Breast epithelium (tissue), 4 donors: ENCODE data around the gene CACNA2D3. TPM values are rescaled to one million over a fixed set of nuclear protein-coding genes. Genes with fewer than 3 reads are reported as not detected.

Experiments
- DNase-seq, 2 donors: peaks; one replicate each; pipeline ENCODE4 v3.0.0-alpha.2; 2019; ENCODE audit warnings: low spot score in 2 of 2
- H3K27ac ChIP-seq, 2 donors: fragments of 200-600 bp; sonication (generic) in 1 of 2; one replicate each; pipeline ENCODE4 v1.5.1; 2016 to 2019; ENCODE audit warnings: mild to moderate bottlenecking in 1 of 2
- H3K27me3 ChIP-seq, 2 donors: fragments of 200-600 bp; sonication (generic) in 1 of 2; one replicate each; pipeline versions ENCODE4 v1.5.1 to v1.6.0; 2017 to 2019; ENCODE audit warnings: control low read depth in 1 of 2, mild to moderate bottlenecking in 1 of 2
- H3K36me3 ChIP-seq: fragments of 200-600 bp; one replicate; pipeline ENCODE4 v1.5.1; 2019
- H3K4me1 ChIP-seq, 2 donors: fragments of 200-600 bp; sonication (generic); one replicate each; pipeline ENCODE4 v1.5.1; 2016 to 2019; ENCODE audit warnings: control low read depth in 1 of 2
- H3K4me3 ChIP-seq, 3 donors: fragments of 200-600 bp; sonication (generic); 1 replicate in 2 of 3; 2 replicates in 1 of 3; pipeline ENCODE4 v1.5.1; 2016 to 2019; ENCODE audit warnings: mild to moderate bottlenecking in 3 of 3, moderate library complexity in 2 of 3
- H3K9me3 ChIP-seq, 2 donors: fragments of 200-600 bp; sonication (generic) in 1 of 2; one replicate each; pipeline ENCODE4 v1.5.1; 2016 to 2019; ENCODE audit warnings: control low read depth in 1 of 2
- POLR2A ChIP-seq: fragments of 450-650 bp; IDR thresholded peaks from one replicate; pipeline ENCODE4 v1.6.1; 2016; ENCODE audit warnings: antibody characterized with exemption, mild to moderate bottlenecking, moderate library complexity
- POLR2AphosphoS5 ChIP-seq, 3 donors: sonication (generic); formaldehyde crosslinking; IDR thresholded peaks; one replicate each; pipeline ENCODE4 v1.6.1; 2017; ENCODE audit warnings: antibody characterized with exemption in 3 of 3
- intact Hi-C: fragments of 100-400 bp; cut with DNase I; formaldehyde crosslinking; loops from one replicate; pipeline ENCODE4 v1.15.1; 2023; ENCODE audit warnings: low total_unique reads
- total RNA-seq, 3 donors: library from RNA; depleted of rRNA; stranded (reverse); fragments of >200 nt; gene quantifications; one replicate each; pipeline ENCODE4 v1.1.0, GENCODE V29; 2016
- TF ChIP-seq, protein P1 (sequence below), 3 donors: fragments of 450-650 bp; IDR thresholded peaks; one replicate each; pipeline ENCODE4 v1.5.1; 2016 to 2017; ENCODE audit warnings: antibody characterized with exemption in 3 of 3, mild to moderate bottlenecking in 3 of 3, moderate library complexity in 3 of 3

CACNA2D3 gene
- total RNA-seq, 3 donors from 2014 or later = 0.59 to 3.4 (median 2.3) TPM

DNA sequence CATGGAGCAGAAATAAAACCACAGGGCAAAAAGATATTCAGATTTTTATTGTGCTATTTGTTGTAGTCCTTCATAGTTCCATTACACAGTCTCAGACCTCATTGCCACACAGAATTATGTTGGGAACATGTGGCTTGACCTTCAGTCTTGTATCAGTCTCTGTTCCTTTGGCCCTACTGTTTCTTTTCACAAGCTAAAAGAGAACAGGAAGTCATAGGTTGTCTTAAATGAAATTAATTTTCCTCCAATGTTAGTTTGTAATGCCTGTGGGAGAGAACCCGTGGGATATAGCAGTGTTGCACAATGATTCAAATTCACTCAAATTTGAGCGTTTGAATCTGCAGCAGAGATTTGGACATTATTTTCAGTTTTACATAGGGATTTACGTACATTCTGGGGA, 445.6 kb downstream of the CACNA2D3 start:
- intact Hi-C loops = no loop called here
- Histone ChIP-seq H3K36me3 (no peaks in the 10 kb centered on the region), H3K4me3 (no peak overlapping the region), H3K4me1 (no peaks in the 10 kb centered on the region), H3K27me3 (no peaks in the 10 kb centered on the region), H3K27ac (no peak overlapping the region), H3K9me3 (no peaks in the 10 kb centered on the region)
- no peak for DNase-seq
- TF ChIP-seq POLR2AphosphoS5 (IDR thresholded peaks at IDR 0.05) = no peak
- TF ChIP-seq POLR2A = no peak
- TF ChIP-seq, protein P1, sequence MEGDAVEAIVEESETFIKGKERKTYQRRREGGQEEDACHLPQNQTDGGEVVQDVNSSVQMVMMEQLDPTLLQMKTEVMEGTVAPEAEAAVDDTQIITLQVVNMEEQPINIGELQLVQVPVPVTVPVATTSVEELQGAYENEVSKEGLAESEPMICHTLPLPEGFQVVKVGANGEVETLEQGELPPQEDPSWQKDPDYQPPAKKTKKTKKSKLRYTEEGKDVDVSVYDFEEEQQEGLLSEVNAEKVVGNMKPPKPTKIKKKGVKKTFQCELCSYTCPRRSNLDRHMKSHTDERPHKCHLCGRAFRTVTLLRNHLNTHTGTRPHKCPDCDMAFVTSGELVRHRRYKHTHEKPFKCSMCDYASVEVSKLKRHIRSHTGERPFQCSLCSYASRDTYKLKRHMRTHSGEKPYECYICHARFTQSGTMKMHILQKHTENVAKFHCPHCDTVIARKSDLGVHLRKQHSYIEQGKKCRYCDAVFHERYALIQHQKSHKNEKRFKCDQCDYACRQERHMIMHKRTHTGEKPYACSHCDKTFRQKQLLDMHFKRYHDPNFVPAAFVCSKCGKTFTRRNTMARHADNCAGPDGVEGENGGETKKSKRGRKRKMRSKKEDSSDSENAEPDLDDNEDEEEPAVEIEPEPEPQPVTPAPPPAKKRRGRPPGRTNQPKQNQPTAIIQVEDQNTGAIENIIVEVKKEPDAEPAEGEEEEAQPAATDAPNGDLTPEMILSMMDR (IDR thresholded peaks at IDR 0.05) = no peak

DNA sequence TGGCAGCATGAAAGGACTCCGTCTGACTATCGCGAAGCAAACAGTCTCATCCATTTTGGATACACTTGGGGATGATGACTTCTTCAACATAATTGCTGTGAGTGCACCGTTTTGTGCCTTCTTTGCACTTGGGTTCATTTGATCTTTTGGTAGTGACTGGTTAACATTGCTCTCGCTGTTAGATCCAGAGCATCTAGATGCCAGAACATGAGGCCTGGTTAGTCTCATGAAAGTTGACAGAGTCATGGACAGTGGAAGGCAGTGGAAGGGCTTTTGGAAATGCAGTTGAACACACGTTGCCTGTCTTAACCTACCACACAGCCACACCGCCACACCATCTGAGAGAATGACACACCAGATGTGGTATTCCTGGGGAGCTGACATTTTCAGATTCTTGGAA, 447.7 kb downstream of the CACNA2D3 start:
- Histone ChIP-seq H3K27ac (no peak overlapping the region), H3K4me1 (no peaks in the 10 kb centered on the region), H3K27me3 (no peaks in the 10 kb centered on the region), H3K9me3 (no peaks in the 10 kb centered on the region), H3K4me3 (no peak overlapping the region), H3K36me3 (no peaks in the 10 kb centered on the region)
- intact Hi-C loops = no loop called here
- DNase-seq = no peak
- TF ChIP-seq, protein P1 (IDR thresholded peaks at IDR 0.05) = no peak
- TF ChIP-seq POLR2AphosphoS5 (IDR thresholded peaks at IDR 0.05) (no peak), POLR2A (no peak)

DNA sequence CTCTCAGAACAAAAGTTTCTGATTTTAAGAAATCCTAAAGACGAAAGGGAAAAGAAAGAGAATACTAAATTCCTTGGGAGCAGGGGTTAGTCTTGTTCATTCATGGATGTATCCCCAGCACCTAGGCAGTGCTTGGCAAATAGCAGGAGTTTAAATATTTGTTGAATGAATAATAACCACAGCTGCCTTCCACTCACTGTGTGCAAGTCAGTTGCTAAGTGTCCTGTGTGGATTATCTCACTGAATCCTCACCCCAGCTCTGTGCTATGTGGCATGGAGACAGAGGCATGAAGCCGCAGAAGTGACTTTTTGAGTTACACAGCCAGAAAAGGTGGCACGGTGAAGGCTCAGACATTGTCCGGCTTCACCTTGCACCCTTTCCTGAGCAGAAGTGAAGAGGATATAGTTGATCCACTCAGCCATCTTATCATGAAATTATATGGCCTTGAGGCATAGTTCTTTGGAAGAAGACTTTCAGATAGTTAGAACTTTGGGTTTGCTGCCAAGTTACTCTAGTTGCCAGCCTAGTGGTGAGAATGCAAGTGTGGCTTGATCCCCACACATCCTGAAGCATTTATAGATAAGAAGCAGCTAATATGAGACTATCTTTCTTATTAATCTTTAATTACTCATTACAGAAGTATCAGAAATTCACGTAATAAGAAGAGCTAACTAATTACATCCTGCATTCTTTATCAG, 450.0 kb downstream of the CACNA2D3 start:
- no peaks in the 10 kb centered on the region for H3K36me3 ChIP-seq

DNA sequence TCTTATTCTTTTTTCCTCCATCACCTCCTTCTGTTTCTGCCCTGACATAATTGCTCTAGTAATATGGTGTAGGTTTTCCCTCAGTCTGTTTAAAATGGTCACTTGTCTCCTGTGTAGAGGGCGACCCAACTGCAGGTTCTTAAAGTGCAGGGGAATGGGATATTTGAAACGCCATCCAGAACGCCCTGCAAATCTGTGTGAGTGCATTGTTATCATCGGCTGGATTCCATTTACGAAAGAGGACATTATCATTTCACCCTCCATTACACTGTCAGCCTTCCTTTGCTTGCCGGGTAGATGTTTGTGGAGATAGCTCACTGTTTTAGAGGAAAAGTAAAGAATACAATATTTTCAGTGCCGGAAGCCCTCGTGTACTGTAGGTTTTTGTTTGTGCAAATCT, 451.5 kb downstream of the CACNA2D3 start:
- no peak overlapping the region for H3K27ac ChIP-seq
- H3K36me3 ChIP-seq = no peaks in the 10 kb centered on the region
- H3K9me3 ChIP-seq = no peaks in the 10 kb centered on the region
- H3K27me3 ChIP-seq = no peaks in the 10 kb centered on the region
- intact Hi-C loops = no loop called here
- TF ChIP-seq, protein P1 (IDR thresholded peaks at IDR 0.05) = no peak
- TF ChIP-seq POLR2A (no peak), POLR2AphosphoS5 (IDR thresholded peaks at IDR 0.05) (no peak)
- no peak overlapping the region for H3K4me3 ChIP-seq
- DNase-seq = no peak
- H3K4me1 ChIP-seq = no peaks in the 10 kb centered on the region

More for the DNA sequence above, 450.0 kb downstream of the CACNA2D3 start:
- DNase-seq = no peak
- no peak overlapping the region for H3K4me3 ChIP-seq
- TF ChIP-seq, protein P1 (IDR thresholded peaks at IDR 0.05) = no peak
- no peak for TF ChIP-seq POLR2AphosphoS5 (IDR thresholded peaks at IDR 0.05)
- no peak for TF ChIP-seq POLR2A
- H3K27ac ChIP-seq = no peak overlapping the region
- no peaks in the 10 kb centered on the region for H3K9me3 ChIP-seq
- H3K4me1 ChIP-seq = no peaks in the 10 kb centered on the region
- intact Hi-C loops = no loop called here
- H3K27me3 ChIP-seq = no peaks in the 10 kb centered on the region

DNA sequence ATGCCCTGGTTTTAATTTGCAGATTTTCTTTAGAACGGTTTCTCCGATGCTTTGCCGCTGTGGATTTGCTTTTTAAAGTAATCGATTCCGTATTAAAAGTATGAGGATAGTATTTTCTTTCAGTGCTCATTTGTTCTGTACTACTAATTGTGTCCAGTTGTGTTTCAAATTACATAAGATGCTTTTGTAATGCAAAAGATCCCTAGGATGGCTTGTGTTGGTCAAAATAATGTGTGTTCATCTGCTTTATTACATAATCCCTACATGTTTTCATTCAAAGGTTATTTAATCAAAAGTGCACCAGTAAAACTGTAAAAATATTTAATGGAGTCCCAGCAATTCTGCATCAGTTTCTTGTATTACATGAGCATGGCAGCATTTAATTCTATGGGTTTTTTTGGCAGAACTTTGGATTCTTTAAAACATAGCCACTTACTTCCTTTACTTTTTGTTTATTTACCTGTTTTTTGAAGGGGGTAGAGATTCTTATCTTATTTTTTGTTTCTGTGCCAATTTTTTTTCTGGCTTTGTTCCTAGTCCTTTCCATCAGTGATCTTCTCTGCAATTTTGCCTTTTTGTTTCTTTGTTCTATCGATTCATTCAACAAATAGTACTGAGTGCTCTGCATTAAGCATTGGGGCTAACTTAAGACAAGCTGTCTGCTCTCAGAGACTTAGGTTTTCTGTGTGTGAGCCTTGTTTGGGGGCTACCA, 452.7 kb downstream of the CACNA2D3 start:
- TF ChIP-seq, protein P1 (IDR thresholded peaks at IDR 0.05) = no peak
- TF ChIP-seq POLR2AphosphoS5 (IDR thresholded peaks at IDR 0.05) = no peak
- no peak for TF ChIP-seq POLR2A
- Histone ChIP-seq H3K4me3 (no peak overlapping the region), H3K27ac (no peak overlapping the region), H3K4me1 (no peaks in the 10 kb centered on the region), H3K27me3 (no peaks in the 10 kb centered on the region), H3K9me3 (no peaks in the 10 kb centered on the region), H3K36me3 (no peaks in the 10 kb centered on the region)
- DNase-seq = no peak
- intact Hi-C loops = no loop called here
